Tibial nerve (tissue), 4 donors: ENCODE measurements around the gene PODXL2. TPM values are rescaled to one million over a fixed set of nuclear protein-coding genes. Genes with fewer than 3 reads are reported as not detected.

ENCODE experiments used
- DNase-seq, 2 donors: peaks; one replicate each; pipeline ENCODE4 v3.0.0-alpha.2; 2019; ENCODE audit warnings: low spot score in 2 of 2
- H3K27ac ChIP-seq, 4 donors: fragments of 200-600 bp; sonication (generic) in 3 of 4; one replicate each; pipeline ENCODE4 v1.5.1; 2017 to 2019; ENCODE audit warnings: mild to moderate bottlenecking in 1 of 4
- H3K27me3 ChIP-seq, 2 donors: fragments of 200-600 bp; sonication (generic) in 1 of 2; one replicate each; pipeline versions ENCODE4 v1.5.1 to v1.6.0; 2017 to 2019
- H3K36me3 ChIP-seq, 3 donors: fragments of 200-600 bp; sonication (generic); one replicate each; pipeline ENCODE4 v1.5.1; 2018 to 2019
- H3K4me1 ChIP-seq, 4 donors: fragments of 200-600 bp; sonication (generic) in 3 of 4; one replicate each; pipeline ENCODE4 v1.5.1; 2017 to 2019
- H3K4me3 ChIP-seq, 4 donors: fragments of 200-600 bp; sonication (generic) in 3 of 4; one replicate each; pipeline ENCODE4 v1.5.1; 2017 to 2019; ENCODE audit warnings: mild to moderate bottlenecking in 1 of 4, moderate library complexity in 1 of 4
- H3K9me3 ChIP-seq, 4 donors: fragments of 200-600 bp; sonication (generic) in 3 of 4; one replicate each; pipeline ENCODE4 v1.5.1; 2017 to 2019
- CTCF ChIP-seq, 5 experiments: fragments of 200-600 bp in 3 of 5; fragments of 450-650 bp in 2 of 5; sonication (generic) in 3 of 5; IDR thresholded peaks; one replicate each; pipeline ENCODE4 v1.5.1; 2016 to 2019; ENCODE audit warnings: antibody characterized with exemption in 5 of 5, mild to moderate bottlenecking in 3 of 5, moderate library complexity in 2 of 5
- EP300 ChIP-seq, 2 donors: sonication (generic); formaldehyde crosslinking; IDR thresholded peaks; one replicate each; pipeline ENCODE4 v1.6.1; 2017; ENCODE audit warnings: antibody characterized with exemption in 2 of 2, mild to moderate bottlenecking in 1 of 2
- POLR2A ChIP-seq, 2 donors: fragments of 450-650 bp; IDR thresholded peaks; one replicate each; pipeline ENCODE4 v1.6.1; 2017; ENCODE audit warnings: antibody characterized with exemption in 2 of 2, mild to moderate bottlenecking in 2 of 2, moderate library complexity in 2 of 2
- WGBS, 2 donors: methylation state at CpG; one replicate each; pipeline ENCODE4 v1.1.5; 2018; 5-methylcytosine and 5-hydroxymethylcytosine counted together
- total RNA-seq, 4 donors: library from RNA; depleted of rRNA; stranded (reverse); fragments of >200 nt; gene quantifications; one replicate each; pipeline ENCODE4 v1.1.0, GENCODE V29; 2016

PODXL2 gene
- total RNA-seq, 4 donors from 2014 or later = 12.7 to 19.8 (median 14.1) TPM

DNA sequence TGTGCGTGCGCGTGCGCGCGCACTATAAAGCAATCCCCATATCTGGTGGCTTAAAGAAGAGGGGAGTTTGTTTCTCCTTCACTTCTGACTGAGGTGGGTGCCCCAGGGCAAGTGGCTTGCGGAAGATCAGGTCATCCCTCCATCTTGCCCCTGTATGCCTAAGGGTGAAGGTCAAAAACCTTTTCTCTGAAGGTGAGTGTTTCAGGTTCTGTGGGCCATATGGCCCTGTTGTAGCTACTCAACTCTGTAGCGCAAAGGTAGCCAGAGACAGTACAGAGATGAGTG lies 49.3 kb downstream of the PODXL2 start:
- no peak for DNase-seq
- no peaks in the 10 kb centered on the region for H3K9me3 ChIP-seq
- peaks cover 0 to 68% (median 0%) of the 10 kb centered on the region in 3 donors for H3K36me3 ChIP-seq
- no peaks in the 10 kb centered on the region for H3K27me3 ChIP-seq
- no peak overlapping the region for H3K4me3 ChIP-seq
- peaks cover 0 to 45% (median 10%) of the 10 kb centered on the region in 4 donors for H3K4me1 ChIP-seq
- no peak overlapping the region for H3K27ac ChIP-seq
- WGBS, 2 donors = 91 to 94% methylated on average over 8 of the region's 8 CpGs
- TF ChIP-seq CTCF (IDR thresholded peaks at IDR 0.05) = no peak
- no peak for TF ChIP-seq EP300 (IDR thresholded peaks at IDR 0.05)
- no peak for TF ChIP-seq POLR2A (IDR thresholded peaks at IDR 0.05)

DNA sequence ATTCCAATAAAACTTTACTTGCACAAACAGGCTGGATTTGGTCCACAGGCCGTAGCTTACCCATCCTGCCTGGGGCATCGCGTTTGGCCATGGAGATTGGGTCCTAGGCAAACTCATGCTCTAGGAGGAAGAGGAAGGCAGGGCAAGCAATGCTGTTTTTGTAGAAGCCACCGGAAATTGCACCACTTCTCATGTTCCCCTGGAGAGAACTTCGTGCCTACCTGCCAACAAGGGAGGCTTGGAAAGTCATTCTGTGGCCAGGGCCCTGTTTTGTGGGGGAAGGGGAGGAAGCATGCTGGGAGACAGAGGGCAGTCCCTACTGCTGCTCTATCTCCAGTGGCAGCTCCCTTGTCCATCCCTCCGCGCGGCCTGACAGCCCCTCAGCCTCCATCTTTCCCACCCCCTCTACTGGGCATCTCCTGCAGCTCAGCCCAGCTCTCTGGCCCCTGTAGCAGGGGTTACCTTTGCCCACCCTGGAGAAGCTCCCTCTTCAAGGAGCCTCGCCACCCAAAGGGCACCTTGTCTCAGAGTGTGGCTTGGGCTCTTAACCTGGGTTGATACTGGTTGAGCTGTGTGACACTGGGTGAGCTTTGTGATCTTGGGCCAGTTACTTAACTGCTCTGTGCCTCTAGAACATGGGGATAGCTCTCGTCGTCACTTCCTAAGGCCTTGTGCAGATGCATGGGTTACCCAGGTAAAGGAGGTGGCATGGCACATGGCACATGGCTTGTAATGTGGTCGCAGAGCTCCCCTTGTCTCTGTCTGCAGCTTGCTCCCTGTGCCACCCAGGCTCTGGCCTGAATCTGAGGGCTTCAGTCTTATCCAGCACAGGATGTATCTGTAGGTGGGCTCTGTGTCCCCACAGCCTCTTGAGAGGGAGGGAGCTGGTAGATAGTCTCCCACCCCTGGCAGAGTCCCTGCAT lies 49.9 kb downstream of the PODXL2 start:
- no peaks in the 10 kb centered on the region for H3K27me3 ChIP-seq

DNA sequence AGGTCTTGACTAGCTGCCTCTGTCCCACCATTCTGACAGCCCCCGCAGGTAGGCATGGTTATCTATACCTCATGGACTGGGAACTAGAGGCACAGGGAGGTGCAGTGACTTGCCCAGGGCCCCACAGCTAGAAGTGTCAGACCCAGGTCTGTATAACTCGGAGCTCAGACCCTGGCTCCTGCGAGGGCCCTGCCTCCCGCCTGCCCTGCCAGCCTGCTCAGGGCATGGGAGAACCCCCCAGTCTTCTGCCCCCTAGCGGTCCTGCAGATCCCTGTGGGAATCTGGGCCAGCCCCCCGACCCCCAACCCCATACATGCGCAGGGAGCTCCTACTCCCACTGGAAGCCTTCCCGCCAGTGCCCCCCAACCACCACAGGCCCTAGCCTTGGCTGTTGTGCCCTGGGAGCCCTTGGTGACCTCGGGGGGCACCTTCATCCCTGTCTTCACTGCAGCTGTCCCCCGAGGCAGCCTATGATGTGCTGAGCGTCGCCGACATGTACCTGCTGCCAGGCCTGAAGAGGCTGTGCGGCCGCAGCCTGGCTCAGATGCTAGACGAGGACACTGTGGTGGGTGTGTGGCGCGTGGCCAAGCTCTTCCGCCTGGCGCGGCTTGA lies 50.7 kb downstream of the PODXL2 start:
- no peaks in the 10 kb centered on the region for H3K27me3 ChIP-seq
- TF ChIP-seq POLR2A (IDR thresholded peaks at IDR 0.05) (no peak), EP300 (IDR thresholded peaks at IDR 0.05) (no peak), CTCF (IDR thresholded peaks at IDR 0.05) (peak in 1 of 5 experiments; percentile 15)
- no peaks in the 10 kb centered on the region for H3K9me3 ChIP-seq
- H3K36me3 ChIP-seq = peaks cover 0 to 65% (median 0%) of the 10 kb centered on the region in 3 donors
- H3K4me3 ChIP-seq = no peak overlapping the region
- peak in 1 of 2 donors; percentile 7 for DNase-seq
- WGBS, 2 donors = 81 to 84% methylated on average over 15 to 17 of the region's 21 CpGs
- peaks cover 0 to 46% (median under 1%) of the 10 kb centered on the region in 4 donors for H3K4me1 ChIP-seq
- no peak overlapping the region for H3K27ac ChIP-seq

More for the DNA sequence above, 49.9 kb downstream of the PODXL2 start:
- H3K27ac ChIP-seq = no peak overlapping the region
- no peak overlapping the region for H3K4me3 ChIP-seq
- H3K36me3 ChIP-seq = peaks cover 0 to 68% (median 0%) of the 10 kb centered on the region in 3 donors
- no peaks in the 10 kb centered on the region for H3K9me3 ChIP-seq
- TF ChIP-seq POLR2A (IDR thresholded peaks at IDR 0.05) (no peak), CTCF (IDR thresholded peaks at IDR 0.05) (no peak), EP300 (IDR thresholded peaks at IDR 0.05) (peak in 1 of 2 donors; percentile 18)
- 79 to 81% methylated on average over 12 of the region's 12 CpGs for WGBS, 2 donors
- peaks cover 0 to 46% (median 6%) of the 10 kb centered on the region in 4 donors for H3K4me1 ChIP-seq
- DNase-seq = peak in 1 of 2 donors; percentile 11

DNA sequence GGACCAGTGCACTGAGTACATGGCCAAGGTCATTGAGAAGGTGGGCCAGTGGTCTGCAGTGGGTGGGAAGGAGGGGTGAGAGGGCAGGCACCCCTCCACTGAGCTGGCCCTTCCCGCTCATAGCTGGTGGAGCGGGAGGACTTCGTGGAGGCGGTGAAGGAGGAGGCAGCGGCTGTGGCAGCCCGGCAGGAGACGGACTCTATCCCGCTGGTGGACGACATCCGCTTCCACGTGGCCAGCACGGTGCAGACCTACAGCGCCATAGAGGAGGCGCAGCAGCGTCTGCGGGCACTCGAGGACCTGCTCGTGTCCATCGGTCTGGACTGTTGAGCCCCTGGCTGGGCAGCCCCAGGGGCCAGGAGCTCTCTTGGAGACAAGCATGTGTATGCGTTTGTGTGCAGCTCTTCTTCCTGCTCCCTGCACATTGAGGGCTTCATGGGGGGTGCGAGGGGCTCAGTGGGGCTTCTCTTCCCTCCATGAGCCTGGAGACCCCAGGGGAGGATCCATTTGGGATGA lies 51.2 kb downstream of the PODXL2 start:
- TF ChIP-seq CTCF (IDR thresholded peaks at IDR 0.05) = no peak
- TF ChIP-seq POLR2A (IDR thresholded peaks at IDR 0.05) = no peak
- no peak for TF ChIP-seq EP300 (IDR thresholded peaks at IDR 0.05)
- H3K27ac ChIP-seq = no peak overlapping the region
- peaks cover 0 to 62% (median 0%) of the 10 kb centered on the region in 3 donors for H3K36me3 ChIP-seq
- H3K4me3 ChIP-seq = no peak overlapping the region
- WGBS, 2 donors = 91 to 93% methylated on average over 5 to 17 of the region's 21 CpGs
- no peaks in the 10 kb centered on the region for H3K9me3 ChIP-seq
- DNase-seq = no peak
- peaks cover 0 to 45% (median 0%) of the 10 kb centered on the region in 4 donors for H3K4me1 ChIP-seq
- H3K27me3 ChIP-seq = no peaks in the 10 kb centered on the region
